Measurements from ENCODE around the gene ROM1.
A peak's percentile ranks its signal among the peaks of the same experiment; 100 is the strongest.

The ROM1 gene

GRCh38 chr11:62621567-62622470 is 8.8 kb downstream of the ROM1 start, which contains the start of gene B3GAT3:
Gene B3GAT3, minus strand, starts transcription at chr11:62621986. Its CDS starts 39 bp downstream, at chr11:62621947.
- peak within 1 kb of the TSS; percentile 83 for H3K4me3 ChIP-seq
- peak within 1 kb of the TSS; percentile 79 for H3K9ac ChIP-seq (ENCODE audit: insufficient read length)
- H3K36me3 ChIP-seq (ENCODE audit: insufficient read depth, low read length), result peaks cover 19% of the 10 kb centered on the region
- peak; percentile 70 for TF ChIP-seq POLR2AphosphoS5 (IDR thresholded peaks at IDR 0.05; ENCODE audit: borderline replicate concordance, low read depth, low read length)
- no peak for TF ChIP-seq FOXP2 (optimal IDR thresholded peaks at IDR 0.05; ENCODE audit: control extremely low read depth, extremely low read length, insufficient read depth)
- DNase-seq (ENCODE audit: low read depth, low spot score), result no peak
- H3K27ac ChIP-seq, result peak within 1 kb of the TSS; percentile 92
- no peaks in the 10 kb centered on the region for H3K9me3 ChIP-seq (ENCODE audit: low read depth, low read length)

- DNase-seq (ENCODE audit: low read depth, low spot score), result no peak
- H3K9ac ChIP-seq (ENCODE audit: insufficient read length), result no peak overlapping the region
- peaks cover 24% of the 10 kb centered on the region for H3K36me3 ChIP-seq (ENCODE audit: insufficient read depth, low read length)
- H3K27ac ChIP-seq, result peak overlapping the region; percentile 92
- H3K9me3 ChIP-seq (ENCODE audit: low read depth, low read length), result no peaks in the 10 kb centered on the region
- no peak for TF ChIP-seq FOXP2 (optimal IDR thresholded peaks at IDR 0.05; ENCODE audit: control extremely low read depth, extremely low read length, insufficient read depth)
- no peak for TF ChIP-seq EZH2 (IDR thresholded peaks at IDR 0.05)
- TF ChIP-seq POLR2AphosphoS5 (IDR thresholded peaks at IDR 0.05; ENCODE audit: borderline replicate concordance, low read depth, low read length), result no peak
- peak overlapping the region; percentile 83 for H3K4me3 ChIP-seq
Measured at GRCh38 chr11:62622476-62623089, 9.5 kb downstream of the ROM1 start.

GRCh38 chr11:62627713-62628112 is 14.7 kb downstream of the ROM1 start:
- DNase-seq (ENCODE audit: low read depth, low spot score), result no peak
- no peak overlapping the region for H3K4me3 ChIP-seq
- TF ChIP-seq POLR2AphosphoS5 (IDR thresholded peaks at IDR 0.05; ENCODE audit: borderline replicate concordance, low read depth, low read length) (no peak), FOXP2 (optimal IDR thresholded peaks at IDR 0.05; ENCODE audit: control extremely low read depth, extremely low read length, insufficient read depth) (no peak), EZH2 (IDR thresholded peaks at IDR 0.05) (no peak)

GRCh38 chr11:62632492-62632891 is 19.4 kb downstream of the ROM1 start:
- no peak for TF ChIP-seq POLR2AphosphoS5 (IDR thresholded peaks at IDR 0.05; ENCODE audit: borderline replicate concordance, low read depth, low read length)
- peaks cover 89% of the 10 kb centered on the region for H3K36me3 ChIP-seq (ENCODE audit: insufficient read depth, low read length)
- H3K4me3 ChIP-seq, result no peak overlapping the region
- DNase-seq (ENCODE audit: low read depth, low spot score), result no peak
- no peak overlapping the region for H3K9ac ChIP-seq (ENCODE audit: insufficient read length)
- no peaks in the 10 kb centered on the region for H3K9me3 ChIP-seq (ENCODE audit: low read depth, low read length)
- H3K27ac ChIP-seq, result no peak overlapping the region

More at GRCh38 chr11:62627713-62628112, 14.7 kb downstream of the ROM1 start:
- H3K9ac ChIP-seq (ENCODE audit: insufficient read length), result no peak overlapping the region
- no peaks in the 10 kb centered on the region for H3K9me3 ChIP-seq (ENCODE audit: low read depth, low read length)
- H3K27ac ChIP-seq, result no peak overlapping the region
- peaks cover 70% of the 10 kb centered on the region for H3K36me3 ChIP-seq (ENCODE audit: insufficient read depth, low read length)

GRCh38 chr11:62644220-62644619 is 31.2 kb downstream of the ROM1 start:
- Histone ChIP-seq H3K4me3 (no peak overlapping the region), H3K36me3 (ENCODE audit: insufficient read depth, low read length) (peaks cover 34% of the 10 kb centered on the region), H3K27ac (no peak overlapping the region), H3K9me3 (ENCODE audit: low read depth, low read length) (no peaks in the 10 kb centered on the region), H3K9ac (ENCODE audit: insufficient read length) (no peak overlapping the region)
- TF ChIP-seq FOXP2 (optimal IDR thresholded peaks at IDR 0.05; ENCODE audit: control extremely low read depth, extremely low read length, insufficient read depth) (no peak), POLR2AphosphoS5 (IDR thresholded peaks at IDR 0.05; ENCODE audit: borderline replicate concordance, low read depth, low read length) (no peak), EZH2 (IDR thresholded peaks at IDR 0.05) (no peak)
- no peak for DNase-seq (ENCODE audit: low read depth, low spot score)

- H3K27ac ChIP-seq, result peak overlapping the region; percentile 80
- H3K9me3 ChIP-seq (ENCODE audit: low read depth, low read length), result no peaks in the 10 kb centered on the region
- no peak for DNase-seq (ENCODE audit: low read depth, low spot score)
- TF ChIP-seq FOXP2 (optimal IDR thresholded peaks at IDR 0.05; ENCODE audit: control extremely low read depth, extremely low read length, insufficient read depth), result no peak
- no peak for TF ChIP-seq POLR2AphosphoS5 (IDR thresholded peaks at IDR 0.05; ENCODE audit: borderline replicate concordance, low read depth, low read length)
- TF ChIP-seq EZH2 (IDR thresholded peaks at IDR 0.05), result no peak
- H3K36me3 ChIP-seq (ENCODE audit: insufficient read depth, low read length), result peaks cover 34% of the 10 kb centered on the region
- H3K9ac ChIP-seq (ENCODE audit: insufficient read length), result peak overlapping the region; percentile 96
- H3K4me3 ChIP-seq, result peak overlapping the region; percentile 98
Measured at GRCh38 chr11:62645671-62645945, 32.6 kb downstream of the ROM1 start.

- peak; percentile 78 for DNase-seq (ENCODE audit: low read depth, low spot score)
- peak within 1 kb of the TSS; percentile 98 for H3K4me3 ChIP-seq
- peak within 1 kb of the TSS; percentile 80 for H3K27ac ChIP-seq
- H3K9me3 ChIP-seq (ENCODE audit: low read depth, low read length), result no peaks in the 10 kb centered on the region
- peaks cover 34% of the 10 kb centered on the region for H3K36me3 ChIP-seq (ENCODE audit: insufficient read depth, low read length)
- TF ChIP-seq POLR2AphosphoS5 (IDR thresholded peaks at IDR 0.05; ENCODE audit: borderline replicate concordance, low read depth, low read length) (peak; percentile 95), FOXP2 (optimal IDR thresholded peaks at IDR 0.05; ENCODE audit: control extremely low read depth, extremely low read length, insufficient read depth) (no peak)
- H3K9ac ChIP-seq (ENCODE audit: insufficient read length), result peak within 1 kb of the TSS; percentile 96
Measured at GRCh38 chr11:62645946-62646824, 33.1 kb downstream of the ROM1 start, which contains the start of gene GANAB. Gene GANAB, minus strand, starts transcription at chr11:62646613. Its CDS starts 14 bp downstream, at chr11:62646599.
